HG02938 (cell line): ENCODE results near the gene GDNF.

Experiments used
- ATAC-seq: cut with Tn5 transposase; IDR thresholded peaks from one replicate; pipeline ENCODE4 v1.9.1; 2021; ENCODE audit warnings: mild to moderate bottlenecking, moderate library complexity; ENCODE audit not compliant: unreplicated experiment

GDNF gene

GRCh38 chr5:37849641-37850040, 9.8 kb upstream of the GDNF start:
- no peak for ATAC-seq

GRCh38 chr5:37847978-37848425, 8.2 kb upstream of the GDNF start:
- ATAC-seq = no peak

- no peak for ATAC-seq
Observed at GRCh38 chr5:37846786-37847310, 7.0 kb upstream of the GDNF start.

DNA sequence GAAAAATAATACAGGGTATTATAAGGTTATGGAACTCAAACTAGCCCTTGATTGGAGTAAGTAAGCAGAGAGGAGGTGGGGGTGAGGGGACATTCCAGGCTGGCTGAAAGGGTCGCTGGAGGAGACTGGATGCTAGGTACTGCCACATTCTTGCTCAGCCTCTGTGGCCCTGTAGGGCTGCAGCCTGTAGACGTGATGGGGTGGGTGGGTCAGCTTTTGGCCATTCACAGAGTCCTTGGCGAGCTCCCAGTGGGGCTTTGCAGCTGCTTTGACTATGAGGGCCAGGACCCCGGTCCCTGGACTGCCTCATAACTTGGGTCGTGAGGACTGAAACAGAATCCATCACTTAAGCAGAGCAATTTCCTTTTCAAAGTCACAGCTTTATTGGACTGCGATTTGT, 4.2 kb upstream of the GDNF start:
- ATAC-seq = no peak

GRCh38 chr5:37842048-37842447, 2.2 kb upstream of the GDNF start:
- no peak for ATAC-seq

DNA sequence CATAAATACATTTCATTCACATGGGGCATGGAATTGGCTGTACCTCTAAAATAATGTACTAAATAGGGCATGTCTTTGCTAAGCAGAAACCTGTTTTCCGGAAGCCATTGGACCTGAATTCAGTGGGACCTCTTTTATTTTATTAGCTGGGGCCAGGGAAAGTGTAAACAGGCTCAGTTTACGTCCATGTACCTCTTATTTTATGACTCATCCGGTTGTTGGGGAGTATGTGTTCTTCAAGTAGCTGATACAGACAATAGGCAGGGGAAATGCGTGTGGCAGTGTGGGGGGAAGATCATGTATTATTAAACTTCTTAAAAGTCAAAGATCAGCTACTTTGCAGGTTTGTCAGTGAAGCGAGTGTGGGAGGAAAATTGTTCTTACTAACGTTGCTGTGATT, 1.4 kb upstream of the GDNF start:
- ATAC-seq = no peak

- no peak for ATAC-seq
Observed at GRCh38 chr5:37840053-37841034, 503 bp upstream of the GDNF start.

DNA sequence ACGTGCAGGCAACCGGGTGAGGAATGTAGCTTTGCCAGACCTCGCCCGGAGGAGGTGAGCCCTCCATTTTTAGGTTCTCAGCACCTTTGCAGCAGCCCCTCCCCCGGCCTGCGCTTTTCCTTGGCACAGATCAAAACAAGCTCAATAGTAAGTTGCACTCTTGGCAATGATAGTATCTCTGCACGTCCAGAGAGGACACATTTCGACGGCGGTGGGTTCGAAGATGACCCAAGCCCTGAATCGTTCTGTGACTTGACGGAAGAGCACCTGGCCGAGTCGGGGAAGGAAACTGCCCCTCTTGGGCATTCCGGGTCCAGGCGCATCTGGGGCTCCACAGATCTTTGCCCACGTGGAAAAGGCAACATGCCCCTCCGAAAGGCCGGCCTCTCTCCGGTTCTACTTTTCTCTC, 904 bp downstream of the GDNF start:
- no peak for ATAC-seq

- no peak for ATAC-seq
Observed at GRCh38 chr5:37838152-37838932, 1.5 kb downstream of the GDNF start.

- peak; percentile 52 for ATAC-seq
Observed at GRCh38 chr5:37837414-37838032, 2.3 kb downstream of the GDNF start.

GRCh38 chr5:37836592-37837413, 3.0 kb downstream of the GDNF start:
- ATAC-seq = peak; percentile 6

- no peak for ATAC-seq
Observed at GRCh38 chr5:37836235-37836591, 3.6 kb downstream of the GDNF start.

DNA sequence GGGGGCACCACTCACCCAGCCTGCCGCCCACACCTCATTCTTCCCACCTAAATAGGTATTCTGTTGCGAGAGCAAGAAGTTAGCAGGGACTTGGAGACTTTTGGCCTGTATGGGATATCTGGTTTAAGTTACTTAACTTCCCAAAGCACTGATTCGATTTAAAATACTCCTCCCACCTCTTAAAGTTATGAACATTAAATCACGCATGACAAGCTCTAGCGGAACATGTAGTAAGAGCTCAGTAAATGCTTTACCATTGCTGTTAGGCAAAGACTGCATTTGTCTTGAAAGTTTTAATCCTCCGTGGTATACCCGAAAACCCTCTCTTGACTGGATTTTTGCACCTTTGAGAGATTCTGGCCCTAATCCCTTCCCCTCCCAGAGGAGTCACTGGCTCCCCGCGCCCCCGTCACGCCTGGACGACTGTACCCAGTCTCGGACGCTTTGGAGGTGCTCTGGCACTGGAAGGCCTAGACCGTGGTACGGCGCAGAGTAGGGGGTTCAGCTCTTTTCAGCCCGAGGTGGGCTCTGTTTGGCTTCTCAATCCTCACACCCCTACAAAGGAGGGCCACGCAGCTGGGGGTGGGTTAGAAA, 4.4 kb downstream of the GDNF start:
- no peak for ATAC-seq

DNA sequence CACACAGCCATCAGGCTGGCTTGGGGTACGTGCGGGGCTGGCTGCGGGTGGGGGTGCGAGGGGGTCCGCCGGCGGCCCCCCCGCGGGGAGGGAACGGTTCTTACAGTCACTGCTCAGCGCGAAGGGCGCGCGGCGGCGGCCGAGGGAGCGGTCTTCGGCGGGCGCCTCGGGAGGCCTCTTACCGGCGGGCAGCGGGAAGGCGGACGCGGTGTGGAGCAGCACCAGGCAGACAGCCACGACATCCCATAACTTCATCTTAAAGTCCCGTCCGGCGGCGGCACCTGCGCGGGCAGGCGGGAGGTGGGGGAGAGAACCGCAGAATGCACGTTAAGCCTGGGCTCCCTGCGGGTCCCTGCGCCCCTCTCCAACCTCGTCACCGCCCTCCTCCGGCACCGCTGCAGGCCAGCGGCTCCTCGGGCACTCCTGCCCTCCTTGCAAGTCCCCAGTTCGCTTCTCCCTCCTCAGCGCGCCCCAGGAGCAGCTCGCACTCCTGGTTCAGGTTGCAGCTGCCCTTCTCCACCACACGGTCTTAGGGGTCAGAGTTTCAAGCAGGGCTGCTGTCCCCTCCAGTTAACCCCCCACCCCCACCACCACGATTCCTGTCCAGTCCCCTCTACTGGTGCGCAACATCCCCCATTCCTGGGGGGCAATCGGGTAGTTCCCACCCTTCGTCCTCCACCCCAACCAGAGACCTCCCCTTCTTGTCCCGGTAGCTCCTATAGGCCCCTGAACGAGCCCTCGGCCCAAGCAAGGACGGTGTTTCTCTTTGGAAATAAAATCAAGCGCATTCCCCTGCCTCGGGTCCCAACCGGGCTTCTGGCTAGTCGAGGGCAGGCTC, 5.1 kb downstream of the GDNF start:
- ATAC-seq = no peak

DNA sequence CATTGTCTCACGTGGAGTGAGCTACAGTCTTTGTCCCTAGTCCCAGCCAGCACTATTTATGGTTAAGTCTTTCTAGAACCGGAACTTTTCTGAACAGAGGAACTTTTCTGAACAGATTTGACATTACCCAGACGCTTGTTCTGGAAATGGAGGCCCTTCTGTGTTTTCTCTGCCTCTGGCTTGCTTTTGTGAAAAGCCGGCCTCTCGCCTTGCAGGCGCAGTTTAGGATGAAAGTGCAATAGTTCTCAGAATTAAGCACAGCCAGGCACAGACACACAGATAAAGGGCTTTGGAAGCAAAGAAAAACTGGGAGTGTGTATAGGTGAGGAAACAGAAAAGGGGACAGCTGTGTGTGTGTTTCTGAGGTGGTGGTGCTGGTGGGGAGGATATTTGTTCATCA, 5.9 kb downstream of the GDNF start:
- ATAC-seq = no peak

DNA sequence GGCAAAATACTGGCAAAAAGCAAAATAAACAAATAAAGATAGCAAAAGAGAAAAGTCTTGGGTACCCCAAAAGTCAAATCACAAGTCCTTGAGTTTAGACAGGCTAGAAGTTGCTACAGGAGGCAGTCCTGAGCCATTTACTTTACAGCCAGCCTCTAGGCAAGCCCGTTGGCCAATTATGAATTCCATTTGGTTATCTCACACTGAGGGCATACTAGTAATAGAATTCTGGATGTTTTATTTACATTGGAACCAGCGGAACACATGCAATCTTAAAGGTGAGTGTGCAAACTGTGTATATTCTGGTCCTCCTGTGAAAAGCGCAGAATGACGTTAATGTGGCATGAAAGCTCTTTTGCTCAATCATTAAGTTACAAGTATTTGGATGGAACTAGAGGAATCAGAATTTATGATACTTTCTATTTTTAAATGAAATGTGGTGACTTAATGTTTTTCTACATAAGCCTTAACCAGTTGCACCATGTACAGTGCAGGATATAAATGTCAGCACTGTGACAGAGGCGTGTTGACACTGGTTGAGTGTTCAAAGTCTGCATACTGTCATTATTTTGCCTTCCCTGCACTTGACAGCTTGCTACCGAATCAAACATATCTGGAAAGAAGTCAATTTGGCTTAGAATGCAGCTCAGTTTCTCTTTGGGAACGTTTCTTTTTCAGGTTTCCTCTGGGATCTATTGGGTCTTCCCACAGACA, 7.9 kb downstream of the GDNF start:
- ATAC-seq = no peak

DNA sequence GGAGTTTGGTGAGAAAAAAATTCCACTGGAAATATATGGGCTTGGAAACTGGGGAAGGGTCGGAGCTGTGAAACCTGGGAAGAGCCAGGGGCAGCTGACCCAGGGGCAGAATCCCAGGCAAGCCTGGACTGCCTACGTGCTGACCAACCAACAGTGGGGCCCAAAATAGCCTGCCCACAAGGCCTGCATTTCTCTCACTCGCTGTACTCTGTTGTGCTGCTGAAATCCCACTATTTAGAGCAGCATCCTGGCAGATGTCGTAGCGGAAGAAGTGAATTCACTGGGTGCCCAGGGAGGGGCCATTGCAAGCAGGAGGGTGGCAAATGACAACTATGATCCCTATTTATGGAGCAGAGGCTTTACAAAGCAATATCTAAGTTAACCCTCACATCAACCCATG, 9.5 kb downstream of the GDNF start:
- no peak for ATAC-seq

DNA sequence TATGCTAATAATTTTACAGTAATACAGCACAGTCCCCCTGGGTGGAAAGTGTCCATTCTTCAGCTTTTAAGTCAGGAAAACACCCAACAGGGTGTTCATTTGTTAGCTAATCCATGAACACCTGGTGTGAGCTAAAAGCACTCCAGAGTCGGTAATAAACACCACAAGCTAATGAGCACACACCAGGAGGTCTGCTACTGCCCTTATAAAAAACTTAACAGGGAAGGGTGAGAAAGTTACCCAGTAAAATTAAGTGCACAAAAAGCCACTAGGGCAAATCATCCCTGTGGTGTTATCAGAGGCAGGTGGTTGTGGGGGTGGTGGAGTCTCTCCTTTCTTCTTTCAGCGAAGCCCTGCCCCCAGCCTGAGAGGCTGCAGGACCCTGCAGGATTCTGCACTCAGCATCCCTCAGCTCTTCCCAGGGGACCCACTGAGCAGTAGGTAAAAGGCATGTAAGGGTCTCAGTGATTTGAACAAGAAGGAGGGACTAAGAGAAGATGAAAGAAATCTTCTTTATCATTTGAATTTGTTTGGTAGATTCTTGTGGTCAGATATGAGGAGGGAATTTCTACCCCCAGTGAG, 14.4 kb downstream of the GDNF start:
- ATAC-seq = no peak
